ENCODE results near the gene ZNF514.
"Not testable (repeated sequence)": the region's sequence is repeated elsewhere in the genome, so short reads cannot be mapped to it uniquely, and the experiment has no call there.

Gene ZNF514

DNA sequence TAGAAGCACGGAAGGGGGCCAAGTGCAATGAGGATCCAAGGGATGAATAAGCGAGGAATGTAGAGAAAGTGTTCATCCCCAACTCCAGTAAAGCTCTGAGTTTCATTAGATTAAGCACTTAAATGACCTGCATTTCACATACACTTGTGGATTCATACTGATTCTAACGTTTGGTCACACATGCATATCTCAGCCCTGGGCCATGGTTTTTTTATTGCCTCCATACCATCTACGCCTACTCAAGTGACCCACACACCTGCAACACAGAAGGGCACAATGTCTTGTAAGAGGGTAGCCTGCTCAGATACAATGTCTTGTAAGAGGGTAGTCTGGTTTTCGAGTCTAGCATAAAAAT lies 37.5 kb downstream of the ZNF514 start:
- no peak for DNase-seq

DNA sequence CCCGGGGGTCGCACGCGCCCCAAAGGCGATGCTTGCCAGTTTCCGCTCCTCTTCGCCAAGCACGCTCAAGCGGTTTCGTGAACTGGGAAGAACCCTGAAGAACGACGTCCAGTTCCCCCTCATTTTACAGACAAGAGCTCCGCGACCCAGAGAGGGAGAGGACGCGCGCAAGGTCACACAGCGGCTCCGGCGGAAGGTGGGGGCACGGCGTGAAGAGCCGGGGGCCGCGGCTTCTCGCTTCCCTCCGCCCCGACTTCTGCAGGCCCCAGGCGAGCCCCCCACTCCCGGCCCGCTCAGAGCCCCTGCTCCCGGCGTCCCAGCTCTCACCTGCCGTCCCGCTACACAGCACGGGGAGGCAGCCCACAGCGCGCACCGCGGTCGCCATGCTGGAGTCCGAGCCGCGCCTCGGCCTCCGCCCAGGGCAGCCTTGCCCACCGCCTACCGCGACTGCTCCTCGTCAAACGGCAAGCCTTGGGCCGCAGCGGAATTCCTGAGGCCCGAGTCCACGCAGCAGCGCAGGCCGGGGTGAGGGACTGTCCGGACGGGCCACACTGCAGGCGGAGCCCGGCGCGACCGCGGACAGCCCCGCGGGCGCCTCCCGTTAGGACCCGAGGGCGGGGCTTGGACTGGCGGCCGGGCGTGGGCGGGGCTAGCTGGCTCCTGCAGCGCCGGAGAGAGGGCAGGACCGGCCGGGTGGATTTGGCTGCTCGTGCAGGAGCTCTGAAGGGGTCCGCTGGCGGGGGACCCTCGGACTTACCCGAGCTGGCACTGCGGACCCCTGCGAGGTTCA lies 38.0 kb downstream of the ZNF514 start, which contains the start of gene MRPS5:
Gene MRPS5, minus strand, starts transcription at position 402 of the 790 bp plus-strand sequence. Its CDS starts 17 bp downstream, at position 385.
- peak; percentile 84 for DNase-seq

DNA sequence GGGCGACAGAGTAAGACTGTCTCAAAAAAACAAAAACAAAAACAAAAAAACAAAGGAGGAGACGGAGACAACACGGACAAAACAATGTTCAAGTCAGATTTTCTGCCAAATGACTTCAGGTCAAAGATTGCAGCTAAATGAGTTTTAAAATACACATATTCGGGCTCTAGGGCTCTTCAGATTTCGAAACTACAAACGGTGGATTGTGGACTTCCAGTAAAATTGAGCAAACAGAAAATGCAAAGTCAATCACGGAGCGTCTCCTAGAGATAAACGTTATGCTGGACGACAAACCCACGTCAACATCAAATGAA lies 38.6 kb downstream of the ZNF514 start:
- DNase-seq, result no peak

DNA sequence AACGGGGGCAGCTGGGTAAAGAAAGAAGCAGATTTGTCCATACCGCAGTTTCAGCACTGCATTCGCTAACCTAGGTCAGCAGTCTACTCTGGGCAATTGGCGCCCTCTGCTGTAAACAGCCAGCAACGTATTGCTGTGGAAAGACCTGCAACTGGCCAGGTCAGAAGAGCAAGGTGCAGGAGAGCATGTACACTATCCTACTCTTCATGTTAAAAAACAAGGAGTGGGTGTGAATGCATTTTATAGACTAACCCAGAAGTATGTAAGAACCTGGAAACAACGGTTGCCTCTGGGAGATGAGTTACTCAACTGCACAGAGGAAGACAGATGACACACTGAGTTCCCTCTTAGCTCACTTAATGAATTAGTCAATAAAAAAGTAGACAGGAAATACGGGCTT lies 44.2 kb downstream of the ZNF514 start:
- peak; percentile 81 for DNase-seq

DNA sequence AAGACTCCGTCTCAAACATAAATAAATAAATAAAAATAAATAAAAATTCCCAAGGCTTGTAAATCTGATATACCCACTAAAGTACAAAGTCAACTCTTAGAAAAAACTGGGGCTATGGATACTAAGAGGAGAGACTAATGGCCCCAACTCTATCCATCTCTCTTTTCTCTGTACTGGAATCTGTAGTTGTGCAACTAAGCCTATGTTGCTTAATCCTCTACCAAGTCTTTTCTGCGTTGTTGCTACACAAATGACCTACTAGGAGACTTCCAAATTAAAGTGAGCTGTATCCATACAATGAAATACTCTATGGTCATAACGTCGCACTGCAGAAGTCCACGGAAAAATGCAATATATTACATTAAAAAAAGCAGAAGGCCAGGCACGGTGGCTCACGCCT lies 46.2 kb downstream of the ZNF514 start:
- no peak for DNase-seq

DNA sequence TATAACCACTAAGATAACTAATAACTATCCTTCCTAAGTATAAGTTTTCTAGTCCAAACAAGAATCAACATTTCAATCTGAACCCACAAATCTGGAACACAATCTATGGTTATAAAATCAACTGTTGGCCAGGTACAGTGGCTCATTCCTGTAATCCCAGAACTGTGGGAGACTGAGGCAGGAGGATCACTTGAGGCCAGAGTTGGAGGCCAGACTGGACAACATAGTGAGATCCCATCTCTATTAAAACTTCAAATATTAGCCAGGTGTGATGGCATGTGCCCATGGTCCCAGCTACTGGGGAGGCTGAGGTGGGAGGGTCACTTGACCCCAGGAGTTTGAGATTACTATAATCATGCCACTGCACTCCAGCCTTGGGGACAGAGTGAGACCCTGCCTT lies 49.3 kb downstream of the ZNF514 start:
- no peak for DNase-seq

DNA sequence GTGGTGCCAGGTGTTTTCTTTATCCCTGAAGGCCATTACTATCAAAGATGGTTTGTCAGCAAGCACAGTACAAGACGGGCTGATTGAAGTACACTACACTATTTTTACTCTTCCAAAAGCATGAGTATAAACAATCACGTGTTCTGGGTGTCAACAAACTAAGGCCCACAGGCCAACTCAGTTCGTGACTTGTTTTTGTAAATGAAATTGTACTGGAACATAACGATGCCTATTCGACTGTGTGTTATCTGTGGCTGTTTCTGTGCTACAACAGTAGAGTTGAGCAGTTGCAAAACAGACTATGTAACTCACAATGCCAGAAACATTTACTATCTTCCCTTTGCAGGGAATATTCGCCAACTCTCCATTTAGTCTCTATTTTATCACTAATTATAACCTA lies 50.4 kb downstream of the ZNF514 start:
- DNase-seq, result no peak

DNA sequence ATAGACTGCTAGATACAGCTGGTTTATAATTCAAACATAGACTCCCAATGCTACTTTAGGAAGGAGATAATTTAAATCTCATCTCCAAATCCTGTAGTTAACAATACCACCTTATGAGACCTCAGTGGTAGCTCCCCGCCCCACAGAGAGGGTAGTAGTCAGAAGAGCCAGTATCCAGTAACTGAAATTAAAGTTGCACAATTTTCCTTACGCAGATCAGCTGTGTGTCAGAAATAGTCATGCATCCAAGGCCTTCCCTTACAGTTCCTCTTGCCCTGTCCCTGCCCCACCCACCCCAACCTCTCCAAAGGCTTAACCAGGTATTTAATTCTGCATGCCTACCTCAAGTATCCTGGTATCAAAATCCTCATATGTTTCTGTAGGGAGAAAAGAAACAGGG lies 53.6 kb downstream of the ZNF514 start:
- DNase-seq, result no peak

DNA sequence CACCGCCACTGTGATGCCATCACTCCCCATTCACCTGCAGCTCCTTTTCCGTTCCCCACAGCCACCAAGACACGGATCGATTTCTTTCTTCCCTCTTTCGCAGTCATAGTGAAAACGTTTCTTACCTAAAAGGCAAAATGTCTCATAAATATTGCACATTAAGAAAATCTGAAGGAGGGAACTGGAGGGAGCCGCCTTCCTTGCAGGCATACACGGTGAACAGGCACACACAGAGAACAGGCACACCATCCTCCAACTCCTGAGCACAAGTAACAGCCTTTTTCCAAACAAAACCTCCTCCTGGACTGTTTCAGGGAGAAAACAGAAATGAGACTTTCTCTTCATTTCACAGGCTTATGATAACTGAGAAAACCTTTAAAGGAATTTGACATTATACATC lies 55.0 kb downstream of the ZNF514 start:
- no peak for DNase-seq

DNA sequence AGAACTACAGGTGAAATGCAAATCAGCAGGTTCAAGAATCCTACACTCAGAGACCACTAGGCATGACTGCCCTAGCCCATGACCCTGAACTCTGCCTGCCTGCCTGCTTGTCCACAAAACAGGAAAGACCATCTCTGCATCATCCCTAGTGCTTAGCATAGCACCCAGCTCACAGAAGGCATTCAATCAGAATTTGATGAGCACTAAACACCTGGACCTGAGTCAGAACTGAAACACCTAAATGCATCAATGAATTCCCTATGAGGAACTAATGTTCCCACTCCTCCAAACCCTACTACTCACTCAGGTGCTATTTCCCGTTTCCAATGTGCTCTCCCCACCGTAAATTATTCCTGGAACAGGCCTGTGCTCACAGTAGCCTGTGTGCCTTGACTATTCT lies 59.7 kb downstream of the ZNF514 start:
- no peak for DNase-seq

DNA sequence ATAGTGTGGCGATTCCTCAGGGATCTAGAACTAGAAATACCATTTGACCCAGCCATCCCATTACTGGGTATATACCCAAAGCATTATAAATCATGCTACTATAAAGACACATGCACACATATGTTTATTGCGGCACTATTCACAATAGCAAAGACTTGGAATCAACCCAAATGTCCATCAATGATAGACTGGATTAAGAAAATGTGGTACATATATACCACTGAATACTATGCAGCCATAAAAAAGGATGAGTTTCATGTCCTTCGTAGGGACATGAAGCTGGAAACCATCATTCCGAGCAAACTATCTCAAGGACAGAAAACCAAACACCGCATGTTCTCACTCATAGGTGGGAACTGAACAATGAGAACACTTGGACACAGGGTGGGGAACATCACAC lies 61.4 kb downstream of the ZNF514 start:
- DNase-seq, result not testable (repeated sequence)

Data from CD4-positive, alpha-beta T cell treated with Interleukin-10 for 1 hour (primary cell).